HG03521 (cell line): ENCODE results near the gene SLC22A24.
"Not testable (repeated sequence)": the region's sequence is repeated elsewhere in the genome, so short reads cannot be mapped to it uniquely, and the experiment has no call there.

Experiments used
- ATAC-seq: cut with Tn5 transposase; IDR thresholded peaks from one replicate; pipeline ENCODE4 v1.9.1; 2021; ENCODE audit warnings: mild to moderate bottlenecking, moderate library complexity; ENCODE audit not compliant: unreplicated experiment

Gene SLC22A24, protein sequence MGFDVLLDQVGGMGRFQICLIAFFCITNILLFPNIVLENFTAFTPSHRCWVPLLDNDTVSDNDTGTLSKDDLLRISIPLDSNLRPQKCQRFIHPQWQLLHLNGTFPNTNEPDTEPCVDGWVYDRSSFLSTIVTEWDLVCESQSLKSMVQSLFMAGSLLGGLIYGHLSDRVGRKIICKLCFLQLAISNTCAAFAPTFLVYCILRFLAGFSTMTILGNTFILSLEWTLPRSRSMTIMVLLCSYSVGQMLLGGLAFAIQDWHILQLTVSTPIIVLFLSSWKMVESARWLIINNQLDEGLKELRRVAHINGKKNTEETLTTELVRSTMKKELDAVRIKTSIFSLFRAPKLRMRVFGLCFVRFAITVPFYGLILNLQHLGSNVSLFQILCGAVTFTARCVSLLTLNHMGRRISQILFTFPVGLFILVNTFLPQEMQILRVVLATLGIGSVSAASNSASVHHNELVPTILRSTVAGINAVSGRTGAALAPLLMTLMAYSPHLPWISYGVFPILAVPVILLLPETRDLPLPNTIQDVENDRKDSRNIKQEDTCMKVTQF

GRCh38 chr11:63144121-63144520, at the start of gene SLC22A24:
Gene SLC22A24 (minus strand): TSS chr11:63144221. CDS start chr11:63143779, 442 bp downstream.
- no peak for ATAC-seq

- ATAC-seq: no peak
Measured at GRCh38 chr11:63180536-63180935, 36.5 kb upstream of the SLC22A24 start.

DNA sequence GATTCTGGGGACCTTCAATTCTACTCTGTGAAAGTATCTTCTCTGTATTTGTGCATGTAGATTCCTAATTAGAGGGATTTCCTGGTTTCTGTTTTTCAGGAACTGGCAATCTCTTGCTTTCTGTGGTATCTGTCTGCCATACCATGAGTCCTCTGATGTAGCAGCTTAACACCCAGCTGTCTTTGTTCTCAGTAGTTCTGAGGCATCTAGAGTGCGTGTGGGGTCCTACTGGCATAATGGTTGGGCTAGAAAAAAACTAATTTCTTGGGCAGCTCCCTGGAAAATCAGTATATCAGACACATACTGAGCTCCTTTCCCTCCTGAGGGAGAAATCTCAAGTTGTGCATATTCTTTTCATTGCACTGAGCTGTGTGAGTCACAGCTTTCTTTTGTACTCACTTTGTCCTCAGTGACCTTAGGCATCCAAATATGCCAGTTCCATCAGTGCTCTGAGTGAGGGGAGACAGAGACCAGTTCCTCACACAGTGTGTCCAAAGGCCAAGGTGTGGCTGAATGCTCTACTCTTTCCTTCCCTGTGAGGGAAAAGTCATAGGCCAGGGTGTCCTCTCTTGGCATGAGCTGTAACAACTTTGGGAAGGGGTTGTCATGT, 35.5 kb upstream of the SLC22A24 start:
- ATAC-seq: no peak

DNA sequence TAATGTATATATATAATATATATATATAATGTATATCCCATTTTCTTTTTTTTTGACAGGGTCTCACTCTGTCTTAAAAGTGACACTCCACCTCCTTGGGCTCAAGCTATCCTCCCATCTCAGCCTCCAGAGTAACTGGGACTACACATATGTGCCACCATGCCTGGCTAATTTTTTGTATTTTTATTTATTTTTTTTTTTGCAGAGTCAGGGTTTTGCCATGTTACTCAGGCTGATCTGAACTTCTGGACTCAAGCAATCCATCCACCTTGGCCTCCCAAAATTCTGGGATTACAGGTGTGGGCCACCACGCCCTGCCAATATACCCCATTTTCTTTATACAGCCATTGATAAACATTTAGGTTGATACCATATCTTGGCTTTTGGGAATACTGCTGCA, 33.9 kb upstream of the SLC22A24 start:
- ATAC-seq: no peak

DNA sequence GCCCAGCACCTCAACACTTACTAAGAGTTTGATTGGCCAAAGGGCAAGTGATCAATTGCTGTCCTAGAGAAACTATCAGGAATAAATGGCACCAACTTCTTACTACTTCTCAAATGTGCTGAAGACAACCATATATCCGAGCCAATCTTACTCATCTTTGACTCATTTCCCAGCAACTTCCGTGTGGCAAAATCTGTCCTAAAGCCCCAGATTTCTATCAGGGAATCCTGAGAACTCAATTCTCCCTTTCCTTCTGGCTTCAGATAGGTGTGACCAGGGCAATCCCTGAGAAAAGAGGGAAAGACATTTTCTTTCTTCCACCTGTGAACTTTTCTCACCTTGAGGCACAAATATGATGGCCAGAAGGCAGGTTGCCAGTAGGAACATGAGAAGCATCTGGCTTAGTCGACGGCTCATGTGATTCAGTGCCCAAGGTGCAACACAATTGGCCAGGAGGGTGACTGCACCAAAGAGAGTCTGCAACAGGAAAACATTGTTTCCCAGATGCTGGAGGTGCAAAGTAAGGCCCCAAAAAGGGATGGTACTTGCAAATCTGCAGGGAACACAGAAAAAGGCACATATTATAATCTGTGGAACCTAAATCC, 21.8 kb upstream of the SLC22A24 start:
- ATAC-seq: no peak

DNA sequence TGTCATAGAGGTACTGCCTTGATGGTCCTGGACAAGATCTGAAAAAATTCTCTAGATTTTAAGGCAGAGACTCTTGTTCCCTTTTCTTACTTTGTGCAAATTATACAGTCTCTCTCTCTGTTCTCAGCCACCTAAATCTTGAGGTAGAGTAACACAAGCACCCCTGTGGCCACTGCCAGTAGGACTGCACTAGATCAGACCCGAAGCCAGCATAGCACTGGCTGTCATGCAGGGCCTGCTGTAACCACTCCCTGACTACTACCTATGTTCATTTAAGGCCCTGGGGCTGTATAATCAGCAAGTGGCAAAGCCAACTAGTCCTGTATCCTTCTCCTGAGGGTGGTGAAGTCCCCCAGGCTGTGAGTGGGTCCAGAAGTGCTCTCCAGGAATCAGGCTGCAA, 11.8 kb upstream of the SLC22A24 start:
- ATAC-seq: no peak

- no peak for ATAC-seq
Measured at GRCh38 chr11:63146581-63146980, 2.6 kb upstream of the SLC22A24 start.

GRCh38 chr11:63142459-63142858, 1.6 kb downstream of the SLC22A24 start:
- no peak for ATAC-seq

GRCh38 chr11:63132985-63133775, 10.8 kb downstream of the SLC22A24 start:
- ATAC-seq: no peak

GRCh38 chr11:63099555-63099954, 44.5 kb downstream of the SLC22A24 start:
- no peak for ATAC-seq

- no peak for ATAC-seq
Measured at GRCh38 chr11:63080682-63081081, 63.3 kb downstream of the SLC22A24 start.

GRCh38 chr11:63046203-63046602, 97.8 kb downstream of the SLC22A24 start:
- ATAC-seq: not testable (repeated sequence)

DNA sequence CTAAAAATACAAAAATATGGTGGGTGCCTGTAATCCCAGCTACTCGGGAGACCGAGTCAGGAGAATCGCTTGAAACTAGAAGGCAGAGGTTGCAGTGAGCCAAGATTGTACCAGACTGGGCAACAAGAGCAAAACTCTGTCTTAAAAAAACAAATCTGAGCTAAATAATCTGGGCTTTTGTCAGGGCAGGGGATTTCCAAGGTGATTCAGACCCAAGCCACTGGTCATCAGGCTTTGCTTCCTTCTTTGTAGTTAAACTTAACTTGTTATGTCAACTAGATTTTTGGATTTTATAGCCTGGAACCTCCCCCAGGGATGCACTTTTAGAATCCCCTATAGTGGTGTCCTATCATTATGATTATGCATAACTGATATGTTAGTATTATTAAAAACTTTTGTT, 101.4 kb downstream of the SLC22A24 start:
- no peak for ATAC-seq

GRCh38 chr11:63032457-63032856, 111.6 kb downstream of the SLC22A24 start:
- no peak for ATAC-seq
